Measurements from ENCODE around the gene GJD3. TPM values are rescaled to one million over a fixed set of nuclear protein-coding genes. Genes with fewer than 3 reads are reported as not detected.
"Not testable (repeated sequence)": the region's sequence is repeated elsewhere in the genome, so short reads cannot be mapped to it uniquely, and the experiment has no call there.

The GJD3 gene
- total and polyA plus RNA-seq, 8 donors: 0.55 to 1.2 TPM; not detected in 6

DNA sequence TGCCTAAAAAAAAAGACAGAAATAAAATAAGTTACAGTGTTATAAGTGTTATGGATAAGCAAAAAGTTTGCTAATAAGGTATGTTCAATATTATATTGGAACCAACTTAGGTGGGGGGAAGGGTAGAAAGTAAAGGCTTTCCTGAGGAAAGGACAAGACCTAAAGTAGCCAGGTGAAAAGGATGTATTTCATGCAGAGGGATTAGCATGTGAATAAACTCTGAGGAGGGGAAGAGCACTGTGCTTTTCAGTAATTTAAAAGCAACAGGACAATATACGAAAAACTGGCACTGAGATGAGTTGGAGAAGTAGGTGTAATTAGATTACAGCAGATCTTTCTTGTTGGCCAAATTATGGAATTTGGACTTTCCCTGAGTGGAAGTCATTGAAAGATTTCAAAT lies 45.5 kb upstream of the GJD3 start:
- intact Hi-C loops (cut with DNase I; ENCODE audit: low total_unique reads): loop anchor here (10.0 kb wide), 1 partner anchor 115 kb away; no protein-coding TSS in a partner anchor
- TF ChIP-seq EP300 (IDR thresholded peaks at IDR 0.05) (no peak), POLR2A (IDR thresholded peaks at IDR 0.05) (no peak), POLR2AphosphoS5 (IDR thresholded peaks at IDR 0.05) (no peak)
- TF ChIP-seq, protein P1, sequence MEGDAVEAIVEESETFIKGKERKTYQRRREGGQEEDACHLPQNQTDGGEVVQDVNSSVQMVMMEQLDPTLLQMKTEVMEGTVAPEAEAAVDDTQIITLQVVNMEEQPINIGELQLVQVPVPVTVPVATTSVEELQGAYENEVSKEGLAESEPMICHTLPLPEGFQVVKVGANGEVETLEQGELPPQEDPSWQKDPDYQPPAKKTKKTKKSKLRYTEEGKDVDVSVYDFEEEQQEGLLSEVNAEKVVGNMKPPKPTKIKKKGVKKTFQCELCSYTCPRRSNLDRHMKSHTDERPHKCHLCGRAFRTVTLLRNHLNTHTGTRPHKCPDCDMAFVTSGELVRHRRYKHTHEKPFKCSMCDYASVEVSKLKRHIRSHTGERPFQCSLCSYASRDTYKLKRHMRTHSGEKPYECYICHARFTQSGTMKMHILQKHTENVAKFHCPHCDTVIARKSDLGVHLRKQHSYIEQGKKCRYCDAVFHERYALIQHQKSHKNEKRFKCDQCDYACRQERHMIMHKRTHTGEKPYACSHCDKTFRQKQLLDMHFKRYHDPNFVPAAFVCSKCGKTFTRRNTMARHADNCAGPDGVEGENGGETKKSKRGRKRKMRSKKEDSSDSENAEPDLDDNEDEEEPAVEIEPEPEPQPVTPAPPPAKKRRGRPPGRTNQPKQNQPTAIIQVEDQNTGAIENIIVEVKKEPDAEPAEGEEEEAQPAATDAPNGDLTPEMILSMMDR (IDR thresholded peaks at IDR 0.05): no peak
- H3K4me1 ChIP-seq: peaks cover 0 to 3% (median under 1%) of the 10 kb centered on the region in 4 donors
- H3K4me3 ChIP-seq: no peak overlapping the region
- no peak overlapping the region for H3K27ac ChIP-seq
- H3K9me3 ChIP-seq: no peaks in the 10 kb centered on the region
- WGBS, 5 donors: 86 to 95% (median 92%) methylated on average over 1 of the region's 1 CpG
- H3K27me3 ChIP-seq: no peaks in the 10 kb centered on the region
- peaks cover 0 to 5% (median 0%) of the 10 kb centered on the region in 4 donors for H3K36me3 ChIP-seq
- no peak for DNase-seq

DNA sequence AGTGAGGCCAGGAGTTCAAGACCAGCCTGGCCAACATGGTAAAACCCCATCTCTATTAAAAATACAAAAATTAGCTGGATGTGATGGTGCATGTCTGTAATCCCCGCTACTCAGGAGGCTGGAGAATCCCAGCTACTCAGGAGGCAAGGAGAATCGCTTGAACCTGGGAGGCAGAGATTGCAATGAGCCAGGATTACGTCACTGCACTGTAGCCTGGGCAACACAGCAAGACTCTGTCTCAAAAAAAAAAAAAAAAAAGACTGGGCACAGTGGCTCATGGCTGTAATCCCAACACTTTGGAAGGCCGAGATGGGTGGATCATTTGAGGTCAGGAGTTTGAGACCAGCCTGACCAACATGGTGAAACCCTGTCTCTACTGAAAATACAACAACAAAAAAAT lies 45.0 kb upstream of the GJD3 start:
- H3K9me3 ChIP-seq; intact Hi-C loops (cut with DNase I; ENCODE audit: low total_unique reads); H3K4me3 ChIP-seq; H3K27me3 ChIP-seq; H3K36me3 ChIP-seq; H3K4me1 ChIP-seq; H3K27ac ChIP-seq; DNase-seq: not testable (repeated sequence)
- WGBS, 5 donors: 92 to 98% (median 96%) methylated on average over 4 of the region's 4 CpGs

DNA sequence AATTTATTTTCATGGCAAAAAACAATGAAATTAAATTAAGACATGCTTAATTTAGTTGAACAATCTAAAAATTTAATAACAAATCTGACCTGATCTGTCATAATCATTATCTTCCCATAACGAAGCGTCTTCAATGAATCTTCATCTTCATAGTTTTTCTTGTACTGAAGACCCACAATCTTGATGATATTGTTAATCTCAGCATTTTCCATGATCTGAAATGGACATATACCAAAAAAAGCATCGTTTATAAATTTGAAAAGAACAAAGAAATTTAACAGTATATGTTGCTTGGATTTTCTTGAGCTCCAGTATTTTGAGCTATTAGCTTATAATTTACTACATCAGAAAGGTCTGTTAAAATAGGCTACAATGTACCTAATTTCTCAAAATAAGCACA lies 42.9 kb upstream of the GJD3 start:
- H3K27me3 ChIP-seq: no peaks in the 10 kb centered on the region
- H3K4me1 ChIP-seq: no peaks in the 10 kb centered on the region
- H3K27ac ChIP-seq: no peak overlapping the region
- TF ChIP-seq POLR2AphosphoS5 (IDR thresholded peaks at IDR 0.05) (no peak), POLR2A (IDR thresholded peaks at IDR 0.05) (no peak), EP300 (IDR thresholded peaks at IDR 0.05) (no peak)
- TF ChIP-seq, protein P1 (IDR thresholded peaks at IDR 0.05): no peak
- WGBS, 5 donors: 88 to 98% (median 97%) methylated on average over 3 of the region's 3 CpGs
- peaks cover 0 to 5% (median 0%) of the 10 kb centered on the region in 4 donors for H3K36me3 ChIP-seq
- H3K9me3 ChIP-seq: no peaks in the 10 kb centered on the region
- no peak for DNase-seq
- H3K4me3 ChIP-seq: no peak overlapping the region
- intact Hi-C loops (cut with DNase I; ENCODE audit: low total_unique reads): no loop called here

DNA sequence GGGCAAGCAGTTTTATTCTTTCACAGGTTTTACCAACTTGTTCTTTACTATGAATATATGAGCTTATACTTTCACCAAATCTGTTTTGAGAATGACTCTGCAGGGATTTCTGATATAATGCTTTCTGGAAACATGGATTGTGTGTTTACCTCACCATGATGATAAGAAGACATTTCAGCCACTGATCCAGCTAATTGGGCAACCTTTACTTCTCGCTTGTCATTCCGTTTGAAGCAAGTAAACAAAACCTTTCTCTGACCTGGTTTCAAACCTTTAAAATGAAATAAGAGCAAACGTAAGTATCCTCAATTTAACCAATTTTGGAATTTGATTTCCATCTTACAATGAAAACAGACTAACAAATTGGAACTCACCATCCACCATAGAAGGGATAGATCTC lies 39.5 kb upstream of the GJD3 start:
- TF ChIP-seq EP300 (IDR thresholded peaks at IDR 0.05) (no peak), POLR2AphosphoS5 (IDR thresholded peaks at IDR 0.05) (no peak), POLR2A (IDR thresholded peaks at IDR 0.05) (no peak)
- TF ChIP-seq, protein P1 (IDR thresholded peaks at IDR 0.05): no peak
- H3K36me3 ChIP-seq: peaks cover 0 to 5% (median 0%) of the 10 kb centered on the region in 4 donors
- H3K9me3 ChIP-seq: no peaks in the 10 kb centered on the region
- 33 to 64% (median 54%) methylated on average over 3 of the region's 3 CpGs for WGBS, 5 donors
- no peak for DNase-seq
- intact Hi-C loops (cut with DNase I; ENCODE audit: low total_unique reads): no loop called here
- no peak overlapping the region for H3K27ac ChIP-seq
- H3K27me3 ChIP-seq: no peaks in the 10 kb centered on the region
- no peak overlapping the region for H3K4me3 ChIP-seq
- peaks cover 0 to under 1% (median 0%) of the 10 kb centered on the region in 4 donors for H3K4me1 ChIP-seq

DNA sequence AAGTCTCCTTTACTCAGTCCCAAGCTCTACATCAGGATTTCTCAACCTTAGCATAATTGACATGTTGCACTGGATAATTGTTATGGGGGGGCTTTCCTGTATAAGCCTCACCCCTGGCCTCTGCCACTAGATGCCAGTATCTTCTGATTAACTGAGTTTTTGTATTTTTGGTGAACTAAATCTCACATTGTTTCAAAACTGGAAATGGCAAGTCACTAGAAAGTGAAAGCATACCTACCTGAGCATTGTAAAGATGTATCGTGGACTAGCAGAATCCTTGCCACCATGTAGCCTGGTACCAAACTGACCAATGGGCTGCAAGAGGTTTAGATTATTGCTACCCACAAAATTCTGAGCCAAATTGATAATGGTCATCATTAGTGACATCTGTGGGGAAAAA lies 38.1 kb upstream of the GJD3 start:
- H3K27ac ChIP-seq: no peak overlapping the region
- no peaks in the 10 kb centered on the region for H3K27me3 ChIP-seq
- intact Hi-C loops (cut with DNase I; ENCODE audit: low total_unique reads): no loop called here
- no peak overlapping the region for H3K4me3 ChIP-seq
- peaks cover 0 to 3% (median 0%) of the 10 kb centered on the region in 4 donors for H3K4me1 ChIP-seq
- peaks cover 0 to 5% (median 0%) of the 10 kb centered on the region in 4 donors for H3K36me3 ChIP-seq
- TF ChIP-seq POLR2A (IDR thresholded peaks at IDR 0.05) (no peak), EP300 (IDR thresholded peaks at IDR 0.05) (no peak), POLR2AphosphoS5 (IDR thresholded peaks at IDR 0.05) (no peak)
- TF ChIP-seq, protein P1 (IDR thresholded peaks at IDR 0.05): no peak
- DNase-seq: no peak
- WGBS, 5 donors: 78 to 93% (median 91%) methylated on average over 1 of the region's 1 CpG
- H3K9me3 ChIP-seq: no peaks in the 10 kb centered on the region
